GM21423 (cell line): ENCODE data around the gene HDAC4.

Experiments
- ATAC-seq: cut with Tn5 transposase; IDR thresholded peaks from one replicate; pipeline ENCODE4 v1.9.1; 2021; ENCODE audit warnings: mild to moderate bottlenecking, moderate library complexity; ENCODE audit not compliant: unreplicated experiment

Gene HDAC4

GRCh38 chr2:239118675-239119211 lies 282.1 kb downstream of the HDAC4 start:
- no peak for ATAC-seq

GRCh38 chr2:239118264-239118663 lies 282.6 kb downstream of the HDAC4 start:
- ATAC-seq, result no peak

GRCh38 chr2:239117831-239118230 lies 283.0 kb downstream of the HDAC4 start:
- ATAC-seq, result no peak

GRCh38 chr2:239116456-239117246 lies 284.2 kb downstream of the HDAC4 start:
- no peak for ATAC-seq

- no peak for ATAC-seq
Measured at GRCh38 chr2:239115616-239116015, 285.2 kb downstream of the HDAC4 start.

GRCh38 chr2:239114616-239115265 lies 286.1 kb downstream of the HDAC4 start:
- no peak for ATAC-seq

- ATAC-seq, result no peak
Measured at GRCh38 chr2:239114119-239114581, 286.7 kb downstream of the HDAC4 start.

- no peak for ATAC-seq
Measured at GRCh38 chr2:239113615-239114014, 287.2 kb downstream of the HDAC4 start.

- no peak for ATAC-seq
Measured at GRCh38 chr2:239113171-239113570, 287.6 kb downstream of the HDAC4 start.

- ATAC-seq, result no peak
Measured at GRCh38 chr2:239112127-239112774, 288.6 kb downstream of the HDAC4 start.

- ATAC-seq, result no peak
Measured at GRCh38 chr2:239111401-239112100, 289.3 kb downstream of the HDAC4 start.

- ATAC-seq, result no peak
Measured at GRCh38 chr2:239110595-239111048, 290.2 kb downstream of the HDAC4 start.

GRCh38 chr2:239109928-239110545 lies 290.8 kb downstream of the HDAC4 start:
- ATAC-seq, result no peak

- no peak for ATAC-seq
Measured at GRCh38 chr2:239109041-239109927, 291.5 kb downstream of the HDAC4 start.

GRCh38 chr2:239108459-239108858 lies 292.4 kb downstream of the HDAC4 start:
- ATAC-seq, result no peak

- ATAC-seq, result no peak
Measured at GRCh38 chr2:239107936-239108335, 292.9 kb downstream of the HDAC4 start.

GRCh38 chr2:239106966-239107365 lies 293.9 kb downstream of the HDAC4 start:
- ATAC-seq, result no peak

GRCh38 chr2:239106314-239106908 lies 294.4 kb downstream of the HDAC4 start:
- ATAC-seq, result no peak

GRCh38 chr2:239105234-239105633 lies 295.6 kb downstream of the HDAC4 start:
- ATAC-seq, result no peak
